Activated B cell treated with CpG ODN at 0.5 μM for 24 hours (primary cell): Measurements from ENCODE around the gene PSKH1. TPM values are rescaled to one million over a fixed set of nuclear protein-coding genes. Genes with fewer than 3 reads are reported as not detected.
A peak's percentile ranks its signal among the peaks of the same experiment; 100 is the strongest.

ENCODE experiments used
- ATAC-seq: fragments of 200-7000 bp; cut with Tn5 transposase; one replicate; pipeline ENCODE4 v1.10.0; 2021; ENCODE audit warnings: low read depth, mild to moderate bottlenecking, moderate library complexity
- CTCF ChIA-PET: fragments of 350-600 bp; sonication (Branson Sonifier 250); formaldehyde crosslinking; loops from one replicate; lab custom pipeline; 2021; ENCODE audit warnings: antibody characterized with exemption; lab: Charles Lee
- POLR2A ChIA-PET: fragments of 350-600 bp; sonication (Branson Sonifier 250); formaldehyde crosslinking; loops from one replicate; lab custom pipeline; 2021; ENCODE audit warnings: antibody characterized with exemption; lab: Charles Lee
- DNase-seq: peaks from one replicate; pipeline ENCODE4 v3.0.0; 2022
- H3K27ac Mint-ChIP-seq: one replicate; pipeline ENCODE4 v1.8.0; 2020; ENCODE audit warnings: mixed read lengths
- H3K27me3 Mint-ChIP-seq: one replicate; pipeline ENCODE4 v1.8.0; 2021; ENCODE audit warnings: mixed read lengths
- H3K36me3 Mint-ChIP-seq: one replicate; pipeline ENCODE4 v1.8.0; 2021; ENCODE audit warnings: low read depth, mixed read lengths
- H3K4me1 Mint-ChIP-seq: one replicate; pipeline ENCODE4 v1.8.0; 2021; ENCODE audit warnings: mixed read lengths
- H3K4me3 Mint-ChIP-seq: one replicate; pipeline ENCODE4 v1.8.0; 2020; ENCODE audit warnings: mild to moderate bottlenecking, mixed read lengths
- H3K9me3 Mint-ChIP-seq: one replicate; pipeline ENCODE4 v1.8.0; 2020; ENCODE audit warnings: mixed read lengths
- intact Hi-C: fragments of 100-400 bp; cut with micrococcal nuclease; formaldehyde crosslinking; loops from one replicate; pipeline ENCODE4 v1.15.1; 2024
- total RNA-seq: library from RNA; stranded (reverse); gene quantifications from 2 replicates; pipeline ENCODE4 v1.2.3, GENCODE V29; 2022
- TF ChIP-seq, protein P1 (sequence below): fragments of 200-600 bp; IDR thresholded peaks from one replicate; pipeline ENCODE4 v1.8.0; 2022; ENCODE audit warnings: antibody characterized with exemption, mild to moderate bottlenecking

Gene PSKH1
- total RNA-seq, 1 donor from 2014 or later = 22.0 TPM

DNA sequence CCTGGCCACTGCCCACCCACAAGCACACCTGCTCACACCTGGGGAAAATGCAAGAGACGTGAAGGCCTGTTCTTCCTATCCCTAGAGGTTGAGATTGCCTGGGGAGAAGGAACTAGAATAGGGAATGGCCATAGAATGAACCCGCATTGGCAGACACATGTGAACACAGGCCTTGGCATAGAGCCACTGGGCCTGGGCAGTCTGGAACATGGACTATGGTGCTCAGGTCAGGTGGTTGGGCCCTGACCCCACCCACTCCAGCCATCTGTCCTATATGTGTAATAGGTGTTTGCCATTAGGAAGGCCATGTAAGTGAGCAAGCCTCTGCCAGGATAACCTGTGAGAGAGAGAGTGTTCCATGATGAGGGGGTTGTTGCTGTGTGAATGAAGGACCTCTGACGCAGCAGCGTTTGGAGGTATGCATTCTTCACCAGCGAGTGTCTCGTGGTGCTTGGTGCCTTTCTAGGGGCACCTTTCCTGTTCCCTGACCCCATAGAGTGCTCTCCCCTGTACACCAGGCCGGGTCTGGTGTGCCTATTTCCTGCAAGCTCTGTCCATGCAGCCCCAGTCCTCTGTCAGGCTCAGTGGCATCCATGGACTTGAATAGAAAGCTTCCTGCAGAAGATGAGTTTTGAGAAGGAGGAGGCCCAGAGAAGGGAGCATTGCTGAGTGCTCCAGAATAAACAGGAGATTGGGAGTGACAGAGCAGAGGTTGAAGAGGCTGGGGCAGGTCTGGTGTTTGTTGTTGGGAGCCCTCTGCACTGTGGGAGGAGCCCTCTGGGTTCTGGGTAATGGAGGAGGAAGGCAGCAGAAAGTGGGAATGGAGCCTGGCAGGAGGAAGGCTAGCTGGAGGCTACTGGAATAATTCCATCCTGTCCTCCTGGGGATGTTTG, 23.0 kb downstream of the PSKH1 start:
- CTCF ChIA-PET = interaction anchor here (1.6 kb wide), 1 partner anchor 32 kb away, joined by 5 read pairs; no protein-coding TSS in a partner anchor
- no peak overlapping the region for H3K27ac Mint-ChIP-seq
- POLR2A ChIA-PET = interaction anchor here (0.7 kb wide), 1 partner anchor 19 kb away, joined by 5 read pairs; no protein-coding TSS in a partner anchor
- no peaks in the 10 kb centered on the region for H3K9me3 Mint-ChIP-seq
- intact Hi-C loops = no loop called here
- H3K27me3 Mint-ChIP-seq = no peaks in the 10 kb centered on the region
- no peak overlapping the region for H3K4me3 Mint-ChIP-seq
- ATAC-seq (no peak), DNase-seq (no peak)
- H3K4me1 Mint-ChIP-seq = peaks cover 4% of the 10 kb centered on the region
- TF ChIP-seq, protein P1, sequence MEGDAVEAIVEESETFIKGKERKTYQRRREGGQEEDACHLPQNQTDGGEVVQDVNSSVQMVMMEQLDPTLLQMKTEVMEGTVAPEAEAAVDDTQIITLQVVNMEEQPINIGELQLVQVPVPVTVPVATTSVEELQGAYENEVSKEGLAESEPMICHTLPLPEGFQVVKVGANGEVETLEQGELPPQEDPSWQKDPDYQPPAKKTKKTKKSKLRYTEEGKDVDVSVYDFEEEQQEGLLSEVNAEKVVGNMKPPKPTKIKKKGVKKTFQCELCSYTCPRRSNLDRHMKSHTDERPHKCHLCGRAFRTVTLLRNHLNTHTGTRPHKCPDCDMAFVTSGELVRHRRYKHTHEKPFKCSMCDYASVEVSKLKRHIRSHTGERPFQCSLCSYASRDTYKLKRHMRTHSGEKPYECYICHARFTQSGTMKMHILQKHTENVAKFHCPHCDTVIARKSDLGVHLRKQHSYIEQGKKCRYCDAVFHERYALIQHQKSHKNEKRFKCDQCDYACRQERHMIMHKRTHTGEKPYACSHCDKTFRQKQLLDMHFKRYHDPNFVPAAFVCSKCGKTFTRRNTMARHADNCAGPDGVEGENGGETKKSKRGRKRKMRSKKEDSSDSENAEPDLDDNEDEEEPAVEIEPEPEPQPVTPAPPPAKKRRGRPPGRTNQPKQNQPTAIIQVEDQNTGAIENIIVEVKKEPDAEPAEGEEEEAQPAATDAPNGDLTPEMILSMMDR = no peak
- H3K36me3 Mint-ChIP-seq = peaks cover 39% of the 10 kb centered on the region

DNA sequence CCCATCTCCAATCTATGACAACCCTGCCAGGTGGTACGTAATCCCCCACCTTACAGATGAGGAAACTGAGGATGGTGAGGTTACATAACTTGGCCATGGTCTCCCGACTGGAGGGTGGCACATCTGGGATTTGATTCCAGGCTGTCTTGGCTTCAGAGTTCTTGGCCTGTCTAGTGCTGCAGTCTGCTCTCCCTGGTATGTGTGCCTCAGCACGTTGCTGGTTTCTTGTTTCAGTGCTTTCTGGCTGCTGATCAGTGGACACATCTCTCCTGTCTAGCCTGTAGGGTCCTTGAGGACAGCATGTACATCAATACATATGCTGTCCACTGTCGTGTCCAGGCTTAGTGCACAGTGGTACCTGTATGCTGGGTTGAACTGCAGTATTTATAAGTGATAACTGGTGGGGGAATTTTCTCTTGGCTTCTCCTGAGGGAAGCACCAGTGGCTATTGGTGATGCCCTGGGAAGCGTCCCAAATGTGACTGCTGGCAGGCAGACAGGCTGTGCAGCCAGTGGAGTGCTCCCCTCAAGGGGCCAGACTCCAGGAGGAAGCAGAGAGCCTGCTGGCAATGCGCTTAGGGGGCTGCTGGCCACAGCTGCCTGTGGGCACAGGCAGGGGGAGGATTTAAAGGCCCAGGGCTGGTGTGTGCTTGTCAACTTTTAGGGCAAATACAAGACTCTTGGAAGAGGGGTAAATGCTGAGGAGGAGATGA, 24.2 kb downstream of the PSKH1 start:
- DNase-seq = no peak
- no peak overlapping the region for H3K4me3 Mint-ChIP-seq
- peaks cover 36% of the 10 kb centered on the region for H3K36me3 Mint-ChIP-seq
- H3K4me1 Mint-ChIP-seq = peaks cover 4% of the 10 kb centered on the region
- H3K27me3 Mint-ChIP-seq = no peaks in the 10 kb centered on the region
- no peak overlapping the region for H3K27ac Mint-ChIP-seq
- ChIA-PET POLR2A (no interaction called here), CTCF (no interaction called here)
- intact Hi-C loops = no loop called here
- H3K9me3 Mint-ChIP-seq = no peaks in the 10 kb centered on the region
- no peak for ATAC-seq
- TF ChIP-seq, protein P1 = no peak

DNA sequence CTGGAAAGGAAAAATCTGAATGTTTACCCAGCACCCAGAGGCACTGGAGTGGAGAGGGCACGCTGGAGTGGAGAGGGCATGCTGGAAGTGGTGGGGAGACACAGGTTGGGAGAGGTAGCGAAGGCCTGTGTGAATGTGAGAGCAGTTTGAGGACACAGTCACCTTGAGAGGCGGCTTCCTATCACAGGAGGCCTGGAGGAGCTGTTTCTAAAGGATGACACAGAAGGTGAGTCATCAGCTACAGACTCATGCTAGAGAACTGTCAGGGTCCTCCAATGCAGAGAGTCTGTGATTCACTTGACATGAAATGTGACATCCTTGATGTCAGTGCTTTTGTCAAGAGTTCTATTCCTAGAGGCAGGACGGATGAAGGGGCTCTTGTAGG, 24.8 kb downstream of the PSKH1 start:
- DNase-seq = no peak
- H3K4me3 Mint-ChIP-seq = no peak overlapping the region
- ATAC-seq = peak; percentile 50
- H3K27ac Mint-ChIP-seq = no peak overlapping the region
- TF ChIP-seq, protein P1 = no peak
- no peaks in the 10 kb centered on the region for H3K27me3 Mint-ChIP-seq
- H3K36me3 Mint-ChIP-seq = peaks cover 38% of the 10 kb centered on the region
- intact Hi-C loops = no loop called here
- peaks cover 4% of the 10 kb centered on the region for H3K4me1 Mint-ChIP-seq
- POLR2A ChIA-PET = no interaction called here
- H3K9me3 Mint-ChIP-seq = no peaks in the 10 kb centered on the region
- CTCF ChIA-PET = no interaction called here

DNA sequence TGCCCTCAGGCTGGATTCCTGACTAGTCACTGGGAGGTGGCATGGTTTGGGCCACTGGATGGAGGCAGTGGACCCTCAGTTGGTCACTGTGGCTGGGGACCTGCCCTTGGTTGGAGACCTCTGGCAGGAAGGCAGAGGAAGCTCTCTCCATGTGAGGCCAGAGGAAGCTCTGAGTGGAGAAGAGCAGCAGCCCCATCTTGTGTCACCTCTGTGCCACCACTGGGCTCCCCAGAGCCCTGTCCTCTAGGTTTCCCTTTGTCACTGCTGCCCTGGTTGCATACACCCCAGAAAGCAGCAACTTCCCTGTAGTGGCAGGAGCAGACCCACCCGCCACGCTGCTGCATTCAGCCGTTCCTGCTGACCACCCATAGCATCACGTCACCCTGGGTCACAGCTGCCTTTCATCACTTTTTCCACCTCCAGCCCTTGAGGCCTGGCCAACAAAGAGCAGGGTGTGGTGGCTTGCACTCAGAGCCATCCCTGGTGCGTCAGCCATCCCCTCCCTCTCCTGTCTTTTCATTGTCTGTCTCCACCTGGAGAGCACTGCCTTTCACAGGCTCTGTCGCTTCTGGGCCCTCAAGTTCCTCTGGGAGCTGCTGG, 26.7 kb downstream of the PSKH1 start:
- no peak for DNase-seq
- H3K4me3 Mint-ChIP-seq = no peak overlapping the region
- H3K36me3 Mint-ChIP-seq = peaks cover 39% of the 10 kb centered on the region
- ChIA-PET CTCF (interaction anchor here (1.5 kb wide), 1 partner anchor 36 kb away, joined by 5 read pairs; no protein-coding TSS in a partner anchor), POLR2A (no interaction called here)
- TF ChIP-seq, protein P1 = no peak
- intact Hi-C loops = no loop called here
- no peak overlapping the region for H3K27ac Mint-ChIP-seq
- no peaks in the 10 kb centered on the region for H3K9me3 Mint-ChIP-seq
- peaks cover 6% of the 10 kb centered on the region for H3K4me1 Mint-ChIP-seq
- ATAC-seq = no peak
- H3K27me3 Mint-ChIP-seq = no peaks in the 10 kb centered on the region
